ENCODE measurements around the gene NAA25. TPM values are rescaled to one million over a fixed set of nuclear protein-coding genes. Genes with fewer than 3 reads are reported as not detected.
"Not testable (repeated sequence)": the region's sequence is repeated elsewhere in the genome, so short reads cannot be mapped to it uniquely, and the experiment has no call there.

Gene NAA25
- polyA plus RNA-seq, 2 donors, result 6.1 to 8.1 TPM

DNA sequence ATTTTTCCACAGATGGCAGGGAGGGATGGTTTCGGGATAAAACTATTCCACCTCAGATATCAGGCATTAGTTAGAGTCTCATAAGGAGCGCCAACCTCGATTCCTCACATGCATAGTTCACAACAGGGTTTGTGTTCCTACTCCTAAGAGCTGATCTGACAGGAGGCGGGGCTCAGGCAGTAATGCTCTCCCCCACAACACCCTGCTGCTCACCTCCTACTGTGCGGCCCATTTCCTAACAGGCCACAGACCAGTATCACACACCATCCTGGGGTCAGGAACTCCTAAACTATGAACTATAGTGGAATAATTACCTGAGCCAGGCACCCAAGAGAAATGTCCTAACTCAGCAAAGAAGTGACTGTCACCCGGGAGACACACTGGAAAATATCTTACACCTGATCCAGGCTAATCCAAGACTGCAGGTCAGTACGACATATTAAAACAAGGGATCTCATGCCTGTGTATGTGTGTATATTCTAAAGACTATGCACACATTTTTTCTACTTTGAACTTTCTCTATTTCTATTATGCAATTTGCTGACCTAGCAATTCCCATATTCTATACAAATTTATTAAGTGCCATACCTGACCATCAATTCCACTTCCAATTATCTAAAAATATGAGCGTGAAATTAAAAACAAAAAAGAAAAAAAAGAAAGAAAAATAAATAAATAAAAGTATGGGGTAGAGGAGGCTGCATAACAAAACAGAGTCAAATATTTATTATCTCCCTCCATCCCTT is 4.7 kb downstream of the NAA25 start:
- WGBS, 2 donors, result 87% methylated on average over 8 of the region's 8 CpGs
- peaks cover 0 to 5% of the 10 kb centered on the region in 2 donors for H3K36me3 ChIP-seq (ENCODE audit: control insufficient read depth in 2 of 2, insufficient read depth in 2 of 2, low read length in 1 of 2)

DNA sequence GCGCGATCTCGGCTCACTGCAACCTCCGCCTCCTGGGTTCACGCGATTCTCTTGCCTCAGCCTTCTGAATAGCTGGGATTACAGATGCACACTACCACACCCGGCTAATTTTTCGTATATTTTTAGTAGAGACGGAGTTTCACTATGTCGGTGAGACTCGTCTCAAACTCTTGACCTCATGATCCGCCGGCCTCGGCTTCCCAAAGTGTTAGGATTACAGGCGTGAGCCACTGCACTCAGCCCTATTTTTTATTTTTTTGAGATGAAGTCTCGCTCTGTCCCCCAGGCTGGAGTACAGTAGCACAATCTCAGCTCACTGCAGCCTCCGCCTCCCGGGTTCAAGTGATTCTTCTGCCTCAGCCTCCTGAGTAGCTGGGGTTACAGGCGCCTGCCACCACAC is 5.8 kb downstream of the NAA25 start:
- H3K4me3 ChIP-seq (ENCODE audit: low read depth in 1 of 2, low read length in 2 of 2); H3K27me3 ChIP-seq (ENCODE audit: control insufficient read depth in 1 of 2, insufficient read depth in 2 of 2, low read length in 2 of 2); H3K4me1 ChIP-seq (ENCODE audit: control insufficient read depth in 2 of 2, insufficient read depth in 2 of 2, low read length in 1 of 2); H3K9me3 ChIP-seq (ENCODE audit: control insufficient read depth in 2 of 2, insufficient read depth in 1 of 2, low read depth in 1 of 2, low read length in 1 of 2); H3K36me3 ChIP-seq (ENCODE audit: control insufficient read depth in 2 of 2, insufficient read depth in 2 of 2, low read length in 1 of 2); H3K27ac ChIP-seq (ENCODE audit: low read depth in 2 of 2, low read length in 1 of 2): not testable (repeated sequence)
- 94% methylated on average over 19 of the region's 19 CpGs for WGBS, 2 donors

More for the DNA sequence above, 4.7 kb downstream of the NAA25 start:
- peaks cover 2 to 8% of the 10 kb centered on the region in 2 donors for H3K4me1 ChIP-seq (ENCODE audit: control insufficient read depth in 2 of 2, insufficient read depth in 2 of 2, low read length in 1 of 2)
- H3K4me3 ChIP-seq (ENCODE audit: low read depth in 1 of 2, low read length in 2 of 2), result no peak overlapping the region
- no peak overlapping the region for H3K27ac ChIP-seq (ENCODE audit: low read depth in 2 of 2, low read length in 1 of 2)
- no peaks in the 10 kb centered on the region for H3K9me3 ChIP-seq (ENCODE audit: control insufficient read depth in 2 of 2, insufficient read depth in 1 of 2, low read depth in 1 of 2, low read length in 1 of 2)
- H3K27me3 ChIP-seq (ENCODE audit: control insufficient read depth in 1 of 2, insufficient read depth in 2 of 2, low read length in 2 of 2), result no peaks in the 10 kb centered on the region

DNA sequence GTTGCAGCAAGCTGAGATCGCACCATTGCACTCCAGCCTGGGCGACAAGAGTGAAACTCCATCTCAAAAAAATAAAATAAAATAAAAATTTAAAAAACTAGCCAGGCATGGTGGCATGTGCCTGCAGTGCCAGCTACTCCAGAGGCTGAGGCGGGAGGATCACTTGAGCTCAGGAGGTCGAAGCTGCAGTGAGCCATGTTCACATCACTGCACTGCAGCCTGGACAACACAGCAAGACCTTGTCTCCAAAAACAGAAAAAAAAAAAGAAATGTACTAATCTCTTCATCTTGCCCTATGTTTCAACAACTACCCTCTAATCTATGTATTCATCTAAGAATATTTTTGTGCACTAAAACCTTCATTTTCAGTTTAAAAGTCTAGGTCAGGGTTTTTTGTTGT is 6.5 kb downstream of the NAA25 start:
- H3K36me3 ChIP-seq (ENCODE audit: control insufficient read depth in 2 of 2, insufficient read depth in 2 of 2, low read length in 1 of 2), result peaks cover 0 to 5% of the 10 kb centered on the region in 2 donors
- 97% methylated on average over 4 of the region's 4 CpGs for WGBS, 2 donors
- H3K4me3 ChIP-seq (ENCODE audit: low read depth in 1 of 2, low read length in 2 of 2), result no peak overlapping the region
- H3K4me1 ChIP-seq (ENCODE audit: control insufficient read depth in 2 of 2, insufficient read depth in 2 of 2, low read length in 1 of 2), result peaks cover 2 to 5% of the 10 kb centered on the region in 2 donors
- H3K27me3 ChIP-seq (ENCODE audit: control insufficient read depth in 1 of 2, insufficient read depth in 2 of 2, low read length in 2 of 2), result no peaks in the 10 kb centered on the region
- no peaks in the 10 kb centered on the region for H3K9me3 ChIP-seq (ENCODE audit: control insufficient read depth in 2 of 2, insufficient read depth in 1 of 2, low read depth in 1 of 2, low read length in 1 of 2)
- no peak overlapping the region for H3K27ac ChIP-seq (ENCODE audit: low read depth in 2 of 2, low read length in 1 of 2)

DNA sequence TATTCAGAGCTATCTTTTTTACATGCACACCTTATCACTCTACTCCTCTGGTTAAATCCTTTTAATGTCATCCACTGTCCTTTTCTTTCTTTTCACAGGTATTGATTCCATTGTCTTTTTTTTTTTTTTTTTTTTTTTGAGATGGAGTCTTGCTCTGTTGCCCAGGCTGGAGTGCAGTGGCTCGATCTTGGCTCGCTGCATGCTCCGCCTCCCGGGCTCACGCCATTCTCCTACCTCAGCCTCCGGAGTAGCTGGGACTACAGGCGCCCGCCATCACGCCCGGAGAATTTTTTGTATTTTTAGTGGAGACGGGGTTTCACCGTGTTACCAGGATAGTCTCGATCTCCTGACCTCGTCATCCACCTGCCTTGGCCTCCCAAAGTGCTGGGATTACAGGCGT is 8.1 kb downstream of the NAA25 start:
- H3K4me1 ChIP-seq (ENCODE audit: control insufficient read depth in 2 of 2, insufficient read depth in 2 of 2, low read length in 1 of 2); H3K27ac ChIP-seq (ENCODE audit: low read depth in 2 of 2, low read length in 1 of 2); H3K4me3 ChIP-seq (ENCODE audit: low read depth in 1 of 2, low read length in 2 of 2); H3K27me3 ChIP-seq (ENCODE audit: control insufficient read depth in 1 of 2, insufficient read depth in 2 of 2, low read length in 2 of 2); H3K9me3 ChIP-seq (ENCODE audit: control insufficient read depth in 2 of 2, insufficient read depth in 1 of 2, low read depth in 1 of 2, low read length in 1 of 2); H3K36me3 ChIP-seq (ENCODE audit: control insufficient read depth in 2 of 2, insufficient read depth in 2 of 2, low read length in 1 of 2): not testable (repeated sequence)
- WGBS, 2 donors, result 96 to 97% methylated on average over 15 of the region's 15 CpGs

DNA sequence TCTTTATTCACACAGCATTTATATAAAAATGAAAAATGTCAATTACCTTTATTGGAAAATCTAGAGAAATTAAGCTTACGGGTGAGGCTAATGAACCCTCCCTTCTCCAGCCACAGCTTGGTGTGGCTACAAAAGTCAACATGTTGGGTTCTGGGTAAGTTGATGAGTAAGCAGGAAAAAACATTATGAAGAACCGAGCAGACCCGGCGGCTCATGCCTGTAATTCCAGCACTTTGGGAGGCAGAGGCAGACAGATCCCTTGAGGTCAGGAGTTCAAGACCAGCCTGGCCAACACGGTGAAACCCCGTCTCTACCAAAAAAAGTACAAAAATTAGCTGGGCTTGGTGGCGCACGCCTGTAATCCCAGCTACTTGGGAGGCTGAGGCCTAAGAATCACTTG is 10.9 kb downstream of the NAA25 start:
- no peaks in the 10 kb centered on the region for H3K27me3 ChIP-seq (ENCODE audit: control insufficient read depth in 1 of 2, insufficient read depth in 2 of 2, low read length in 2 of 2)
- peak overlapping the region in 1 of 2 donors; percentile 42 for H3K27ac ChIP-seq (ENCODE audit: low read depth in 2 of 2, low read length in 1 of 2)
- peaks cover 0 to 5% of the 10 kb centered on the region in 2 donors for H3K36me3 ChIP-seq (ENCODE audit: control insufficient read depth in 2 of 2, insufficient read depth in 2 of 2, low read length in 1 of 2)
- H3K4me1 ChIP-seq (ENCODE audit: control insufficient read depth in 2 of 2, insufficient read depth in 2 of 2, low read length in 1 of 2), result no peaks in the 10 kb centered on the region
- no peaks in the 10 kb centered on the region for H3K9me3 ChIP-seq (ENCODE audit: control insufficient read depth in 2 of 2, insufficient read depth in 1 of 2, low read depth in 1 of 2, low read length in 1 of 2)
- H3K4me3 ChIP-seq (ENCODE audit: low read depth in 1 of 2, low read length in 2 of 2), result no peak overlapping the region
- WGBS, 2 donors, result 82 to 90% methylated on average over 8 of the region's 8 CpGs

DNA sequence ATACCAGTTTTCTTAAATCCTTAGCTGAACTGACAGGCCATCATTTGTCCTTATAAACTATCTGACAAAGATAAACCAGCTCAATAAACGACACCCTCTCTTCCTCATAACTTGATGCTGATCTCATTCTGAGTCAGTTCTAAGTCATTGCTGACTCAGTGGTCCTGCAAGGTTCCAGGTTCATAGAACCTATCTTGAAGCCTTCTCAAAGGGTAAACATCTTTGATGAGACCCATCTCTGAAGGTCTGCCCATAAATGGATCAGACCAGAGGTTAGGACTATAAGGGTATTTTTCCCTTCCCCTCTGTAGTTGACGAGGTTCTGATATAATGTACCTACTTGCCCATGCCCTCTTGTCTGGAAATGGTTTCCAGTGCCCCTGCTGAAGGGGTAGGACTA is 11.9 kb downstream of the NAA25 start:
- Histone ChIP-seq H3K36me3 (ENCODE audit: control insufficient read depth in 2 of 2, insufficient read depth in 2 of 2, low read length in 1 of 2) (peaks cover under 1 to 5% of the 10 kb centered on the region in 2 donors), H3K9me3 (ENCODE audit: control insufficient read depth in 2 of 2, insufficient read depth in 1 of 2, low read depth in 1 of 2, low read length in 1 of 2) (no peaks in the 10 kb centered on the region), H3K4me3 (ENCODE audit: low read depth in 1 of 2, low read length in 2 of 2) (no peak overlapping the region), H3K4me1 (ENCODE audit: control insufficient read depth in 2 of 2, insufficient read depth in 2 of 2, low read length in 1 of 2) (no peaks in the 10 kb centered on the region), H3K27me3 (ENCODE audit: control insufficient read depth in 1 of 2, insufficient read depth in 2 of 2, low read length in 2 of 2) (no peaks in the 10 kb centered on the region), H3K27ac (ENCODE audit: low read depth in 2 of 2, low read length in 1 of 2) (peak overlapping the region; percentile 18 to 81)
- WGBS, 2 donors, result 41 to 53% methylated on average over 2 of the region's 2 CpGs

DNA sequence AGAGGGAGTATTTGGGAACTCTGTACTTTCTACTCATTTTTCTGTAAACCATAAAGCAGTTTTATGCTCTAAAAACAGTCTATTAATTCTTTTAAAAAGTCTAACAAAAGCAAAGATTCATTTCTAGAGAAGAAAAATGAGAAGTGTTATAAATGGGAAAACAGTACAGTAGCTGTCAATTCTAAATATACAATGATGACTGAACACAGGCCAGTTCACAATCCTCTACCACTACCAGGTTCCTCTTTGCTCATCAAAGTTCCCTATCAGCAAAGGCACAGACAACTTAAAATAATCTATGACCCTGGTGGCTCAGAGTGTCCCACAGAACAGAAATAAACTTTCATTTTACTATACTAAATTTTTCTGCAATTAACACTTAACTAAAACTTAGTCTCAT is 12.5 kb downstream of the NAA25 start:
- no peaks in the 10 kb centered on the region for H3K27me3 ChIP-seq (ENCODE audit: control insufficient read depth in 1 of 2, insufficient read depth in 2 of 2, low read length in 2 of 2)
- no peaks in the 10 kb centered on the region for H3K4me1 ChIP-seq (ENCODE audit: control insufficient read depth in 2 of 2, insufficient read depth in 2 of 2, low read length in 1 of 2)
- H3K9me3 ChIP-seq (ENCODE audit: control insufficient read depth in 2 of 2, insufficient read depth in 1 of 2, low read depth in 1 of 2, low read length in 1 of 2), result no peaks in the 10 kb centered on the region
- peaks cover 5 to 6% of the 10 kb centered on the region in 2 donors for H3K36me3 ChIP-seq (ENCODE audit: control insufficient read depth in 2 of 2, insufficient read depth in 2 of 2, low read length in 1 of 2)
- H3K27ac ChIP-seq (ENCODE audit: low read depth in 2 of 2, low read length in 1 of 2), result no peak overlapping the region
- no peak overlapping the region for H3K4me3 ChIP-seq (ENCODE audit: low read depth in 1 of 2, low read length in 2 of 2)

DNA sequence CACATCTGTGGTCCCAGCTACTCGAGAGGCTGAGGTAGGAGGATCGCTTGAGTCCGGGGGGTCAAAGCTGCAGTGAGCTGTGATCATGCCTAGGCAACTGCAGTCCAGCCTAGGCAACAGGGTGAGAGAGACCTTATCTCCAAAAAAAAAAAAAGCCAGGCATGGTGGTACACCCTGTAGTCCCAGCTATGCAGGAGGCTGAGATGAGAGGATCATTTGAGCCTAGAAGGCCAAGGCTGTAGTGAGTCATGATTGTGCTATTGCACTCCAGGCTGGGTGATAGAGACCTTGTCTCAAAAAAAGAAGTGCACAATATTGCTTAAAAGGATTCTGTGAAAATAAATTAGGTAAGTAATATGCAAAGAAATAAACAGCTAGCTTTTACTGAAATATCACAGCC is 17.0 kb downstream of the NAA25 start:
- Histone ChIP-seq H3K4me3 (ENCODE audit: low read depth in 1 of 2, low read length in 2 of 2) (no peak overlapping the region), H3K4me1 (ENCODE audit: control insufficient read depth in 2 of 2, insufficient read depth in 2 of 2, low read length in 1 of 2) (no peaks in the 10 kb centered on the region), H3K27me3 (ENCODE audit: control insufficient read depth in 1 of 2, insufficient read depth in 2 of 2, low read length in 2 of 2) (no peaks in the 10 kb centered on the region), H3K9me3 (ENCODE audit: control insufficient read depth in 2 of 2, insufficient read depth in 1 of 2, low read depth in 1 of 2, low read length in 1 of 2) (no peaks in the 10 kb centered on the region), H3K27ac (ENCODE audit: low read depth in 2 of 2, low read length in 1 of 2) (no peak overlapping the region), H3K36me3 (ENCODE audit: control insufficient read depth in 2 of 2, insufficient read depth in 2 of 2, low read length in 1 of 2) (peaks cover 4 to 8% of the 10 kb centered on the region in 2 donors)
- 96% methylated on average over 3 of the region's 3 CpGs for WGBS, 2 donors

DNA sequence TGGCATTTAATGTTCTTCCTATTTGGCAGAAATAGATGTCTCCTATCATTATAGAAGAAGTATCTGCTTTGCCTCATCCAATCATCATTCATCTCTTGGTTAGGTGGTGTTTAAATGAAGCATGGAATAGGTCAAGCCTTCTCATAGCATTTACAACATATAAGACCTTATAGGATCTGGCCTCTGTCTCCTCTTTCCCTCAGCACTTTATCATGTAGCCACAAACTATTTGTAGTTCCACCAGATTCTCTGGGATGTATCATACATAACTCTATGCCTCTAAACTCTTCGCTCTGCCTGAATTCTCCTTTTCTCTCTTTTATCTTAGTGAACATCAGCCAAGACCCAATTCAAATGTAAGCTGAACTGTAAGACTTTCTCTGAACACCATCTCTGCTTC is 20.7 kb downstream of the NAA25 start:
- H3K36me3 ChIP-seq (ENCODE audit: control insufficient read depth in 2 of 2, insufficient read depth in 2 of 2, low read length in 1 of 2), result peaks cover 2 to 8% of the 10 kb centered on the region in 2 donors
- 93 to 100% methylated on average over 1 of the region's 1 CpG for WGBS, 2 donors

More for the DNA sequence above, 20.7 kb downstream of the NAA25 start:
- Histone ChIP-seq H3K27ac (ENCODE audit: low read depth in 2 of 2, low read length in 1 of 2) (no peak overlapping the region), H3K27me3 (ENCODE audit: control insufficient read depth in 1 of 2, insufficient read depth in 2 of 2, low read length in 2 of 2) (no peaks in the 10 kb centered on the region), H3K9me3 (ENCODE audit: control insufficient read depth in 2 of 2, insufficient read depth in 1 of 2, low read depth in 1 of 2, low read length in 1 of 2) (no peaks in the 10 kb centered on the region), H3K4me3 (ENCODE audit: low read depth in 1 of 2, low read length in 2 of 2) (no peak overlapping the region), H3K4me1 (ENCODE audit: control insufficient read depth in 2 of 2, insufficient read depth in 2 of 2, low read length in 1 of 2) (no peaks in the 10 kb centered on the region)
